ENCODE results near the gene CATSPERZ.
A peak's percentile ranks its signal among the peaks of the same experiment; 100 is the strongest.

CATSPERZ gene

GRCh38 chr11:64285885-64286800, 14.0 kb upstream of the CATSPERZ start:
- DNase-seq (ENCODE audit: low spot score), result no peak

- DNase-seq (ENCODE audit: low spot score), result no peak
These were observed 13.4 kb upstream of the CATSPERZ start for GRCh38 chr11:64286801-64287159.

- DNase-seq (ENCODE audit: low spot score), result no peak
These were observed 12.3 kb upstream of the CATSPERZ start for GRCh38 chr11:64287676-64288352.

- DNase-seq (ENCODE audit: low spot score), result no peak
These were observed 11.8 kb upstream of the CATSPERZ start for GRCh38 chr11:64288353-64288750.

GRCh38 chr11:64289002-64289564, 11.1 kb upstream of the CATSPERZ start:
- no peak for DNase-seq (ENCODE audit: low spot score)

GRCh38 chr11:64290352-64291261, 9.6 kb upstream of the CATSPERZ start:
- no peak for DNase-seq (ENCODE audit: low spot score)

- no peak for DNase-seq (ENCODE audit: low spot score)
These were observed 8.9 kb upstream of the CATSPERZ start, which contains the start of gene KCNK4 for GRCh38 chr11:64291262-64291751. Gene KCNK4 (plus strand): TSS chr11:64291302. CDS start chr11:64293019, 1,717 bp downstream.

- DNase-seq (ENCODE audit: low spot score), result no peak
These were observed 8.3 kb upstream of the CATSPERZ start for GRCh38 chr11:64291752-64292459.

GRCh38 chr11:64292460-64293254, 7.5 kb upstream of the CATSPERZ start:
- no peak for DNase-seq (ENCODE audit: low spot score)

- DNase-seq (ENCODE audit: low spot score), result no peak
These were observed 5.4 kb upstream of the CATSPERZ start for GRCh38 chr11:64294774-64295173.

GRCh38 chr11:64295760-64296159, 4.4 kb upstream of the CATSPERZ start:
- DNase-seq (ENCODE audit: low spot score), result no peak

- DNase-seq (ENCODE audit: low spot score), result no peak
These were observed 3.9 kb upstream of the CATSPERZ start for GRCh38 chr11:64296236-64296635.

GRCh38 chr11:64296830-64297698, 3.1 kb upstream of the CATSPERZ start:
- DNase-seq (ENCODE audit: low spot score), result no peak

- no peak for DNase-seq (ENCODE audit: low spot score)
These were observed 2.3 kb upstream of the CATSPERZ start for GRCh38 chr11:64297699-64298358.

GRCh38 chr11:64298966-64299846, 952 bp upstream of the CATSPERZ start:
- peak; percentile 81 for DNase-seq (ENCODE audit: low spot score)

GRCh38 chr11:64303109-64304031, 3.2 kb downstream of the CATSPERZ start:
- no peak for DNase-seq (ENCODE audit: low spot score)

- no peak for DNase-seq (ENCODE audit: low spot score)
These were observed 3.8 kb downstream of the CATSPERZ start for GRCh38 chr11:64304032-64304315.
